Gastroesophageal sphincter (tissue), 3 donors: ENCODE data around the gene FNDC10.

ENCODE experiments used
- POLR2AphosphoS5 ChIP-seq: sonication (generic); formaldehyde crosslinking; IDR thresholded peaks from one replicate; pipeline ENCODE4 v1.6.1; 2017; ENCODE audit warnings: antibody characterized with exemption
- TF ChIP-seq, protein P1 (sequence below), 4 experiments: fragments of 200-600 bp in 2 of 4; fragments of 450-650 bp in 2 of 4; sonication (generic) in 1 of 4; IDR thresholded peaks; one replicate each; pipeline ENCODE4 v1.5.1; 2017 to 2019; ENCODE audit warnings: antibody characterized with exemption in 4 of 4, mild to moderate bottlenecking in 2 of 4, moderate library complexity in 2 of 4

DNA sequence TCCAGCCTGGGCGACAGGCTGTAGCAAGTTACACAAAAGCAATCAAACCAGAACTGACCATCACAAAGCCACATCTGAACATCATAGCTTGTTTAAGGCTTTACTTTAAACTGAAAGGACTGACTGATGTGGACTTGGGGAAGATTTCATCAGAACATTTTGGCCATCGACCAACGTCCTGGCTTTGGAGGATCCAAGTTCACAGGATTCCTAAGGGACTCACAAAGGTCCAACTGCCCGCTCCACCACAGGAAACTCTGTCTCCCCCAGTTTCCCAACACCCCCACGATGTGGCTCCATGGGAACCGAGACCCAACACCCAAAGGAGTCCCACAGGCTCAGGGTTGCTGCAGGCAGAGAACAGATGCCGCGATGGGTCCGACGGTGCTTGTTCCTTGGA, 34.6 kb downstream of the FNDC10 start:
- TF ChIP-seq, protein P1, sequence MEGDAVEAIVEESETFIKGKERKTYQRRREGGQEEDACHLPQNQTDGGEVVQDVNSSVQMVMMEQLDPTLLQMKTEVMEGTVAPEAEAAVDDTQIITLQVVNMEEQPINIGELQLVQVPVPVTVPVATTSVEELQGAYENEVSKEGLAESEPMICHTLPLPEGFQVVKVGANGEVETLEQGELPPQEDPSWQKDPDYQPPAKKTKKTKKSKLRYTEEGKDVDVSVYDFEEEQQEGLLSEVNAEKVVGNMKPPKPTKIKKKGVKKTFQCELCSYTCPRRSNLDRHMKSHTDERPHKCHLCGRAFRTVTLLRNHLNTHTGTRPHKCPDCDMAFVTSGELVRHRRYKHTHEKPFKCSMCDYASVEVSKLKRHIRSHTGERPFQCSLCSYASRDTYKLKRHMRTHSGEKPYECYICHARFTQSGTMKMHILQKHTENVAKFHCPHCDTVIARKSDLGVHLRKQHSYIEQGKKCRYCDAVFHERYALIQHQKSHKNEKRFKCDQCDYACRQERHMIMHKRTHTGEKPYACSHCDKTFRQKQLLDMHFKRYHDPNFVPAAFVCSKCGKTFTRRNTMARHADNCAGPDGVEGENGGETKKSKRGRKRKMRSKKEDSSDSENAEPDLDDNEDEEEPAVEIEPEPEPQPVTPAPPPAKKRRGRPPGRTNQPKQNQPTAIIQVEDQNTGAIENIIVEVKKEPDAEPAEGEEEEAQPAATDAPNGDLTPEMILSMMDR (IDR thresholded peaks at IDR 0.05) = no peak
- no peak for TF ChIP-seq POLR2AphosphoS5
